SW 1271 (cell line): ENCODE measurements around the gene RASIP1.
"Not testable (repeated sequence)": the region's sequence is repeated elsewhere in the genome, so short reads cannot be mapped to it uniquely, and the experiment has no call there.

ENCODE experiments used
- DNase-seq, 2 experiments: peaks; one replicate each; lab custom pipeline; 2025; lab: John Stamatoyannopoulos, UW

RASIP1 gene

GRCh38 chr19:48740164-48740972 is at the start of gene RASIP1:
Gene RASIP1 (minus strand): TSS chr19:48740610. CDS start chr19:48740282, 328 bp downstream.
- DNase-seq = no peak

GRCh38 chr19:48787331-48787730 is 46.9 kb upstream of the RASIP1 start:
- DNase-seq = not testable (repeated sequence)

- DNase-seq = not testable (repeated sequence)
Observed at GRCh38 chr19:48786422-48786821, 46.0 kb upstream of the RASIP1 start.

GRCh38 chr19:48784527-48784926 is 44.1 kb upstream of the RASIP1 start:
- no peak for DNase-seq

- DNase-seq = no peak
Observed at GRCh38 chr19:48780631-48781391, 40.4 kb upstream of the RASIP1 start.

GRCh38 chr19:48779636-48780035 is 39.2 kb upstream of the RASIP1 start:
- no peak for DNase-seq

- no peak for DNase-seq
Observed at GRCh38 chr19:48777720-48778119, 37.3 kb upstream of the RASIP1 start.

- DNase-seq = no peak
Observed at GRCh38 chr19:48777139-48777538, 36.7 kb upstream of the RASIP1 start.

- no peak for DNase-seq
Observed at GRCh38 chr19:48772503-48772953, 32.1 kb upstream of the RASIP1 start.

- DNase-seq = no peak
Observed at GRCh38 chr19:48770734-48771472, 30.5 kb upstream of the RASIP1 start.

- DNase-seq = no peak
Observed at GRCh38 chr19:48770266-48770665, 29.9 kb upstream of the RASIP1 start.

GRCh38 chr19:48768994-48769713 is 28.7 kb upstream of the RASIP1 start:
- no peak for DNase-seq

- not testable (repeated sequence) for DNase-seq
Observed at GRCh38 chr19:48768171-48768753, 27.9 kb upstream of the RASIP1 start.

- not testable (repeated sequence) for DNase-seq
Observed at GRCh38 chr19:48765816-48766215, 25.4 kb upstream of the RASIP1 start.

- DNase-seq = no peak
Observed at GRCh38 chr19:48760504-48761205, 20.2 kb upstream of the RASIP1 start.

GRCh38 chr19:48757741-48758144 is 17.3 kb upstream of the RASIP1 start:
- DNase-seq = no peak

GRCh38 chr19:48757089-48757675 is 16.8 kb upstream of the RASIP1 start:
- no peak for DNase-seq

- DNase-seq = no peak
Observed at GRCh38 chr19:48756686-48757085, 16.3 kb upstream of the RASIP1 start.

- no peak for DNase-seq
Observed at GRCh38 chr19:48756212-48756611, 15.8 kb upstream of the RASIP1 start.

GRCh38 chr19:48755787-48756186 is 15.4 kb upstream of the RASIP1 start:
- DNase-seq = no peak
